IPS-15b (cell line): ENCODE data around the gene AP1B1.

ENCODE experiments used
- H3K27me3 ChIP-seq: one replicate; pipeline ENCODE4 v1.6.1; 2013; ENCODE audit warnings: low read length; ENCODE audit not compliant: control insufficient read depth, insufficient read depth
- H3K36me3 ChIP-seq: one replicate; pipeline ENCODE4 v1.6.1; 2013; ENCODE audit warnings: low read length; ENCODE audit not compliant: control insufficient read depth, insufficient read depth
- H3K4me1 ChIP-seq: one replicate; pipeline ENCODE4 v1.6.1; 2013; ENCODE audit warnings: mild to moderate bottlenecking, low read length; ENCODE audit not compliant: control insufficient read depth, insufficient read depth
- H3K4me3 ChIP-seq: one replicate; pipeline ENCODE4 v1.5.1; 2013; ENCODE audit warnings: low read depth, low read length
- H3K9ac ChIP-seq: one replicate; pipeline ENCODE4 v1.6.1; 2013; ENCODE audit warnings: low read depth, mild to moderate bottlenecking, low read length
- H3K9me3 ChIP-seq: one replicate; pipeline ENCODE4 v1.6.1; 2013; ENCODE audit warnings: mild to moderate bottlenecking, low read length; ENCODE audit not compliant: control insufficient read depth, insufficient read depth

The AP1B1 gene

GRCh38 chr22:29328055-29328454 is 60.3 kb downstream of the AP1B1 start:
- peaks cover 50% of the 10 kb centered on the region for H3K36me3 ChIP-seq
- no peaks in the 10 kb centered on the region for H3K4me1 ChIP-seq

GRCh38 chr22:29327089-29327764 is 61.1 kb downstream of the AP1B1 start:
- Histone ChIP-seq H3K4me1 (no peaks in the 10 kb centered on the region), H3K9ac (no peak overlapping the region), H3K4me3 (no peak overlapping the region), H3K9me3 (no peaks in the 10 kb centered on the region), H3K27me3 (no peaks in the 10 kb centered on the region), H3K36me3 (peaks cover 43% of the 10 kb centered on the region)

More at GRCh38 chr22:29328055-29328454, 60.3 kb downstream of the AP1B1 start:
- Histone ChIP-seq H3K27me3 (no peaks in the 10 kb centered on the region), H3K9me3 (no peaks in the 10 kb centered on the region), H3K9ac (no peak overlapping the region), H3K4me3 (no peak overlapping the region)

GRCh38 chr22:29326481-29326880 is 61.9 kb downstream of the AP1B1 start:
- Histone ChIP-seq H3K4me1 (no peaks in the 10 kb centered on the region), H3K27me3 (no peaks in the 10 kb centered on the region), H3K9me3 (no peaks in the 10 kb centered on the region), H3K36me3 (peaks cover 43% of the 10 kb centered on the region), H3K9ac (no peak overlapping the region), H3K4me3 (no peak overlapping the region)

- H3K36me3 ChIP-seq, result peaks cover 40% of the 10 kb centered on the region
- H3K9ac ChIP-seq, result no peak overlapping the region
- H3K4me1 ChIP-seq, result no peaks in the 10 kb centered on the region
- H3K4me3 ChIP-seq, result no peak overlapping the region
- H3K9me3 ChIP-seq, result no peaks in the 10 kb centered on the region
- H3K27me3 ChIP-seq, result no peaks in the 10 kb centered on the region
Measured at GRCh38 chr22:29325785-29326315, 62.5 kb downstream of the AP1B1 start.

GRCh38 chr22:29325356-29325755 is 63.0 kb downstream of the AP1B1 start:
- no peaks in the 10 kb centered on the region for H3K4me1 ChIP-seq
- peaks cover 36% of the 10 kb centered on the region for H3K36me3 ChIP-seq
- H3K27me3 ChIP-seq, result no peaks in the 10 kb centered on the region
- H3K9ac ChIP-seq, result no peak overlapping the region
- H3K9me3 ChIP-seq, result no peaks in the 10 kb centered on the region
- no peak overlapping the region for H3K4me3 ChIP-seq

GRCh38 chr22:29323641-29324040 is 64.7 kb downstream of the AP1B1 start:
- H3K9ac ChIP-seq, result no peak overlapping the region
- peaks cover 20% of the 10 kb centered on the region for H3K36me3 ChIP-seq
- H3K4me3 ChIP-seq, result no peak overlapping the region
- H3K27me3 ChIP-seq, result no peaks in the 10 kb centered on the region
- no peaks in the 10 kb centered on the region for H3K9me3 ChIP-seq
- no peaks in the 10 kb centered on the region for H3K4me1 ChIP-seq

GRCh38 chr22:29320546-29320945 is 67.8 kb downstream of the AP1B1 start:
- Histone ChIP-seq H3K36me3 (no peaks in the 10 kb centered on the region), H3K9me3 (no peaks in the 10 kb centered on the region), H3K4me3 (no peak overlapping the region), H3K9ac (no peak overlapping the region), H3K4me1 (no peaks in the 10 kb centered on the region), H3K27me3 (peaks cover 19% of the 10 kb centered on the region)

GRCh38 chr22:29319072-29319471 is 69.3 kb downstream of the AP1B1 start:
- H3K4me3 ChIP-seq, result no peak overlapping the region
- no peaks in the 10 kb centered on the region for H3K9me3 ChIP-seq
- no peak overlapping the region for H3K9ac ChIP-seq
- peaks cover 4% of the 10 kb centered on the region for H3K4me1 ChIP-seq
- H3K36me3 ChIP-seq, result no peaks in the 10 kb centered on the region
- H3K27me3 ChIP-seq, result peaks cover 32% of the 10 kb centered on the region

GRCh38 chr22:29317827-29318454 is 70.4 kb downstream of the AP1B1 start:
- Histone ChIP-seq H3K36me3 (no peaks in the 10 kb centered on the region), H3K27me3 (peaks cover 41% of the 10 kb centered on the region), H3K9ac (no peak overlapping the region), H3K4me1 (peaks cover 9% of the 10 kb centered on the region), H3K9me3 (no peaks in the 10 kb centered on the region), H3K4me3 (no peak overlapping the region)

GRCh38 chr22:29316141-29316828 is 72.1 kb downstream of the AP1B1 start:
- H3K9me3 ChIP-seq, result no peaks in the 10 kb centered on the region
- H3K27me3 ChIP-seq, result peaks cover 45% of the 10 kb centered on the region
- no peak overlapping the region for H3K9ac ChIP-seq
- peaks cover 11% of the 10 kb centered on the region for H3K4me1 ChIP-seq
- peak overlapping the region; percentile 48 for H3K4me3 ChIP-seq
- no peaks in the 10 kb centered on the region for H3K36me3 ChIP-seq

GRCh38 chr22:29315286-29316140 is 72.9 kb downstream of the AP1B1 start, which contains the start of gene RASL10A:
Gene RASL10A (minus strand): TSS chr22:29315697. CDS start chr22:29315246, 451 bp downstream.
- H3K27me3 ChIP-seq, result peaks cover 45% of the 10 kb centered on the region

More at GRCh38 chr22:29315286-29316140, 72.9 kb downstream of the AP1B1 start, which contains the start of gene RASL10A:
- no peaks in the 10 kb centered on the region for H3K9me3 ChIP-seq
- peak within 1 kb of the TSS; percentile 48 for H3K4me3 ChIP-seq
- no peaks in the 10 kb centered on the region for H3K36me3 ChIP-seq
- H3K4me1 ChIP-seq, result peaks cover 11% of the 10 kb centered on the region
- H3K9ac ChIP-seq, result no peak within 1 kb of the TSS
